ENCODE results near the gene RTL9.
"Not testable (repeated sequence)": the region's sequence is repeated elsewhere in the genome, so short reads cannot be mapped to it uniquely, and the experiment has no call there.

The RTL9 gene

GRCh38 chrX:110358548-110358947, at the start of gene RTL9:
Gene RTL9, plus strand, starts transcription at chrX:110358848. Its CDS starts 91,770 bp downstream, at chrX:110450618.
- no peak for DNase-seq (ENCODE audit: low read depth)

GRCh38 chrX:110310000-110310790, 48.5 kb upstream of the RTL9 start:
- no peak for DNase-seq (ENCODE audit: low read depth)

- DNase-seq (ENCODE audit: low read depth) = no peak
Observed at GRCh38 chrX:110310896-110311295, 47.8 kb upstream of the RTL9 start.

- no peak for DNase-seq (ENCODE audit: low read depth)
Observed at GRCh38 chrX:110311437-110312230, 47.0 kb upstream of the RTL9 start.

- no peak for DNase-seq (ENCODE audit: low read depth)
Observed at GRCh38 chrX:110315551-110315950, 43.1 kb upstream of the RTL9 start.

GRCh38 chrX:110316351-110317060, 42.1 kb upstream of the RTL9 start:
- no peak for DNase-seq (ENCODE audit: low read depth)

- DNase-seq (ENCODE audit: low read depth) = peak; percentile 1
Observed at GRCh38 chrX:110317061-110317819, 41.4 kb upstream of the RTL9 start.

- DNase-seq (ENCODE audit: low read depth) = peak; percentile 38
Observed at GRCh38 chrX:110317820-110318663, 40.6 kb upstream of the RTL9 start, which contains the start of gene AMMECR1. Gene AMMECR1, minus strand, starts transcription at chrX:110318085. Its CDS starts 14 bp downstream, at chrX:110318071.

GRCh38 chrX:110318664-110318968, 40.0 kb upstream of the RTL9 start:
- no peak for DNase-seq (ENCODE audit: low read depth)

GRCh38 chrX:110320381-110320987, 38.2 kb upstream of the RTL9 start:
- no peak for DNase-seq (ENCODE audit: low read depth)

GRCh38 chrX:110321081-110321480, 37.6 kb upstream of the RTL9 start:
- DNase-seq (ENCODE audit: low read depth) = no peak

- DNase-seq (ENCODE audit: low read depth) = no peak
Observed at GRCh38 chrX:110321670-110322069, 37.0 kb upstream of the RTL9 start.

GRCh38 chrX:110322603-110323002, 36.0 kb upstream of the RTL9 start:
- DNase-seq (ENCODE audit: low read depth) = no peak

- DNase-seq (ENCODE audit: low read depth) = no peak
Observed at GRCh38 chrX:110326712-110327111, 31.9 kb upstream of the RTL9 start.

GRCh38 chrX:110327336-110327735, 31.3 kb upstream of the RTL9 start:
- DNase-seq (ENCODE audit: low read depth) = no peak

GRCh38 chrX:110328613-110329012, 30.0 kb upstream of the RTL9 start:
- not testable (repeated sequence) for DNase-seq (ENCODE audit: low read depth)

GRCh38 chrX:110331444-110332030, 27.1 kb upstream of the RTL9 start:
- no peak for DNase-seq (ENCODE audit: low read depth)

- not testable (repeated sequence) for DNase-seq (ENCODE audit: low read depth)
Observed at GRCh38 chrX:110333458-110333857, 25.2 kb upstream of the RTL9 start.

- no peak for DNase-seq (ENCODE audit: low read depth)
Observed at GRCh38 chrX:110338935-110339334, 19.7 kb upstream of the RTL9 start.
